GM18505 (cell line): ENCODE measurements around the gene CXCL8.
"Not testable (repeated sequence)": the region's sequence is repeated elsewhere in the genome, so short reads cannot be mapped to it uniquely, and the experiment has no call there.

ENCODE experiments used
- ATAC-seq: cut with Tn5 transposase; IDR thresholded peaks from one replicate; pipeline ENCODE4 v1.9.1; 2021; ENCODE audit not compliant: unreplicated experiment
- POLR2A ChIP-seq: IDR thresholded peaks from 4 replicates; pipeline ENCODE4 v1.6.1; 2011; ENCODE audit warnings: borderline replicate concordance; ENCODE audit not compliant: insufficient read depth, insufficient read length; ENCODE audit errors: extremely low read depth

The CXCL8 gene

GRCh38 chr4:73763877-73764276, 23.5 kb downstream of the CXCL8 start:
- TF ChIP-seq POLR2A: no peak
- ATAC-seq: no peak

- no peak for TF ChIP-seq POLR2A
- ATAC-seq: no peak
These were observed 24.1 kb downstream of the CXCL8 start for GRCh38 chr4:73764513-73764912.

DNA sequence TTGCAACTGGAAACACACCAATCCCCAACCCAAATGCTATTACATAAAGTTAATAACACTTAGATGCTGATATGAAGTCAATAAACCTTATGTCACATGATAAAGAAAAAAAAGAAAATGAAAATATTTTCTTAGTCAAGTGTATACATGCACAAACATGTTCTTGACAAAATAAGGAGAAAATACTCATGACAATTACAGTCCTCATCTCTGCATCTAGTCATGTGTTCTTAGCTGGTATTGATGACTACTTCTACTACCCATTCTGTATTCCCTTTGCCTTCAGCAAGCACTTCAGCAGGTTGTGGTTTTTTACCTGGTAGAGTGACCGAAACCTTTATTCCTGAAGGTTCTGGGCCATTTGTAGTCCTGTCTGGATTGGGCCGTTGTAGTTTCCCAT, 24.9 kb downstream of the CXCL8 start:
- no peak for TF ChIP-seq POLR2A
- ATAC-seq: no peak

GRCh38 chr4:73770917-73771316, 30.5 kb downstream of the CXCL8 start:
- no peak for ATAC-seq
- TF ChIP-seq POLR2A: no peak

DNA sequence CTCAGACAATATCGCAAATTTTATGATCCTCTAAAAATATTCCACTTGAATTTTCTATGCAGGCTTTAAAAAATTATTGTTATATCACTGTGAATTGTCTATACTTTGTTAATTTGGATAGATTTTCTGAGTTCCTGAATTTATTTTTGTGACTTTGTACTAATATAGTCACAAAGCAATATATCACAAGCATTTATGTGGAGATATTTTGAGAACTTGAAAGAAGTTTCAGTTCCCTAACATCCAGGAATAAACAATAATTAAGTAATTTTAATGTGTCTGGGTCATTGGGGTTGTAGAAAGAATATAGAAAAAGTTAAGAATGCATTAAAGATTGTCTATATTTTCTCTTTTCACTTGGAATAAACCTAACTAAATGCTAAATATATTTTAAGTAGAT, 32.0 kb downstream of the CXCL8 start:
- ATAC-seq: no peak
- TF ChIP-seq POLR2A: no peak

DNA sequence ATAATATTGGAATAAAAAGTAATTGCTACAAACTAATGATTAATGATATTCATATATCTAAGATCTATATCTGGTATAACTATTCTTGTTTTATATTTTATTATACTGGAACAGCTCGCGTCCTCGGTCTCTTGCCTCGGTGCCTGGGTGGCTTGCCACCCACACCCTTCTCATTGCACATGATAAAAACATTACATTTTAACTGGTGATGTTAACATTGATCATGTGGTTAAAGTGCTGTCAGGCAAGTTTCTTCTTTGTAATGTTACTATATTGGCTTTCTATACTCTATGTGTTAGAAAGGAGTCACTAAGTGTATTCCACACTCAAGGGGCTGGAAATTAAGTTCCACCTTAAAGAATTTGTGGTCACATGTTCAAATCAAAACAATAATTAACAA, 34.0 kb downstream of the CXCL8 start:
- not testable (repeated sequence) for ATAC-seq

- TF ChIP-seq POLR2A: no peak
These were observed 36.0 kb downstream of the CXCL8 start for GRCh38 chr4:73776321-73776729.

DNA sequence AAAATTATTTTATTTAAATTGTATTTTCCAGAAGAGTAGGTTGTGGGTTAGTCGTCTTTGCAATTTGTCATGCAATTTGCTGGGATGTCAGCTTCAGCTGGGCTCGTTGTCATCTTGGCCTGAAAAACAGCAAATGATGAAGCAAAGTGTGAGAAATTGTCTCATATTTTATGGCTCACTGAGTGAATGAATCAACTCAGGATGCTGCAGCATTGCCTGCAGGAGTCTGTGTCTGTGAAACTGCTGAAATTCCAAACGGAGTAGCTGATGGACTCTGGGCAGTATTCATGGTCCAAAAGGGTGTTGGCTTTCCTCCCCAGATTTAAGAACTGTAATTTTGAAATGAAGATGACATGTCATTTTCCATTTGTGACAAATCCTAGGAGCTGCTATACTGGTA, 37.2 kb downstream of the CXCL8 start:
- no peak for ATAC-seq

More at GRCh38 chr4:73776321-73776729, 36.0 kb downstream of the CXCL8 start:
- no peak for ATAC-seq

GRCh38 chr4:73780243-73780642, 39.9 kb downstream of the CXCL8 start:
- no peak for ATAC-seq
- no peak for TF ChIP-seq POLR2A

More for the DNA sequence above, 37.2 kb downstream of the CXCL8 start:
- no peak for TF ChIP-seq POLR2A

DNA sequence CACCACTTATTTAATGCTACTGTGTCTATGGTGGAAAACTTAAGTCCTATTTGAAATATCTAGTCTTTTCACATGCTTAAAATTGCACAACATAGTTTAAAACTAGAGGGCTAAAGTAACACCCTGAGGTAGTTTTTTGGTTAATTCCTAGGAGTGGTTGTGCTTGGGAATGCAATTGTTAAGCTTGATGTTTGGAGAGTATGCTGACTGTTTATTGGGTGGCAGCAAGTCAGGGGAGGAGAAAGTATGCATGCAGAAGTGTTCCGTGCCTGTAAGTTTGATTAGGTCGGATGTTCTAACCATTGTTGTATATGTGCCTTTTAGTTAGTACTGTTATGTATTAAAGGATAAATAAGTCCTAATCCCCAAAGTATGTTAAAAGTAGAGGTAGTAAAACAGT, 40.5 kb downstream of the CXCL8 start:
- ATAC-seq: no peak
- no peak for TF ChIP-seq POLR2A

GRCh38 chr4:73788411-73788810, 48.0 kb downstream of the CXCL8 start:
- TF ChIP-seq POLR2A: no peak
- no peak for ATAC-seq
